Activated CD8-positive, alpha-beta memory T cell treated with anti-CD3 and anti-CD28 coated beads for 36 hours (primary cell): ENCODE data around the gene WDR7. TPM values are rescaled to one million over a fixed set of nuclear protein-coding genes. Genes with fewer than 3 reads are reported as not detected.

ENCODE experiments used
- CTCF ChIA-PET: fragments of 350-600 bp; sonication (Branson Sonifier 250); formaldehyde crosslinking; loops from one replicate; lab custom pipeline; 2021; ENCODE audit warnings: antibody characterized with exemption; lab: Charles Lee
- POLR2A ChIA-PET: fragments of 350-600 bp; sonication (Branson Sonifier 250); formaldehyde crosslinking; loops from one replicate; lab custom pipeline; 2021; ENCODE audit warnings: antibody characterized with exemption; lab: Charles Lee
- total RNA-seq, 2 experiments: library from RNA; stranded (reverse); gene quantifications; one replicate each; pipeline ENCODE4 v1.2.3, GENCODE V29; 2021

The WDR7 gene
- total RNA-seq, 2 experiments from 2014 or later, result 14.8 to 18.5 TPM

DNA sequence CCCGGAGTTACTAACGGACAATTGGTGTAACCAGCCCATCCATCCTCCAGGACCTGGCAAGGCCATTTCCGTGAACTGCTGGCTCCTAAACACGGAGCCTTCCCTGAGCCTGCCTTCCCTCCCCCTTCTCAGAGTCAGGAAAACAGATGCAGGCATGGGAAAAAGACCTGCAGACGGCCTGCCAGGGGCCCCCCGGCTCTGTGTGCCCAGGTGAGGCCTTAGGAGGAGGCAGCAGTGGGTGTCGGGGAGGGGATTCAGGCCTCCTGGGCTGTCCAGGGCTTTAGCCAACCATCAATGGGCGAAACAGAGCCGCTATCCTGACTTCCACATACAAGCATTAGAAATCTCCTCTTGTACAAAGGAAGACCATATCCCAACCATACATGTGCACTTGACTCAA is 427.5 kb downstream of the WDR7 start:
- POLR2A ChIA-PET, result no interaction called here
- CTCF ChIA-PET, result no interaction called here

DNA sequence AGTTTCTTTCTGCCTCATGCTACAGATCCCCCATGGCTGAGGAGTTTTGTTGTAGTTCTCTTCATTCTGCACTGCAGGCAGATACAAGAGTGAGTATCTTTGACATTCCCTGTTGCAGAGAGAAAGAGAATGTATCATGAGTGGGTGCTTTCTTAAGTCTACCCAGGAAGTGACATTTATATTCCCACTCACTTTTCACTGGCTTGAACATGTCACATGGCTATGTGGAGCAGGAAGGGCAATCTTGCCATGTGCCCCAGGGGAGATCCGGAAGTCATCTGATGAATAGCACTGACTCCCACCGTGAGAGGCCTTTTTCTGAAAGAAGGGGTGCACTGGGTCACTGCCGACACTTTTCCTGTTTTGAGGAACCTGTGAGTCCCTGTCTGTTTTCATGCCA is 429.3 kb downstream of the WDR7 start:
- ChIA-PET POLR2A (no interaction called here), CTCF (no interaction called here)

DNA sequence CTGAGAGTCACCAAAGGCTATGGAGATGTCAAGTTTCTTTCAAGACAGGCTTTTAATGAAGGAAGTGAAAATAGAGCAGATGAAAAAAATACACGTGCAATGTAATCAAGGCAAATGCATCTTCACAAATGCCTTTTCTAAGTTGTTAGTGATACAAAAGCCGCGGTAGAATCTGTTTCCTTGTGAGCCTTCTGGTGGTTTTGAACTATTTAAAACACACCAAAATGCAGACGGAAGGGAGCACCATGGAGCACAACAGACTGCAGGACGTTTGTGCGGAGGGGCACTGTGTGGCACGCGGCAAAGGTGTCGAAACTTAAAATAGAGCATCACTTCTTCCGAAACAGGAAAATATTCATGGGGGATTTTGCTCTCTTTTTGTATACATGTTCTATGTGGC is 430.7 kb downstream of the WDR7 start:
- ChIA-PET POLR2A (no interaction called here), CTCF (no interaction called here)

DNA sequence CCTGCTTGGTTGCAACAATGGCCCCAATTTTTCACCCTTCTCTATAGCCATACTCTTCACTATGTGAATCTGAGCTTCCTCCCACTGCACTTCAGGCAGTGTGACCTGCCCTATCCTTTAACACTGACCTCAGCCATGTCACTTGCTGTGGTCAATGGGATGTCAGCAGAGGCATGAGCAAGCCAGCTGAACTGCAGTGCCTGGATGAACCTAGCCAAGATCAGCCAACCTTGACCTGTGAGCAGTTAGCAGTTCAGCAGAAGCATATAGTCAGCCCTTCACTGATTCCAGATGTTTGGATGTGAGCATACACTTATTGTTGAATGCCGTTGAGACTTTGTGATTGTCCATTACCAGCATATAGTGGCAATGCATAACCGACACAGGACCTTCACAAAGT is 432.3 kb downstream of the WDR7 start:
- ChIA-PET POLR2A (no interaction called here), CTCF (no interaction called here)

DNA sequence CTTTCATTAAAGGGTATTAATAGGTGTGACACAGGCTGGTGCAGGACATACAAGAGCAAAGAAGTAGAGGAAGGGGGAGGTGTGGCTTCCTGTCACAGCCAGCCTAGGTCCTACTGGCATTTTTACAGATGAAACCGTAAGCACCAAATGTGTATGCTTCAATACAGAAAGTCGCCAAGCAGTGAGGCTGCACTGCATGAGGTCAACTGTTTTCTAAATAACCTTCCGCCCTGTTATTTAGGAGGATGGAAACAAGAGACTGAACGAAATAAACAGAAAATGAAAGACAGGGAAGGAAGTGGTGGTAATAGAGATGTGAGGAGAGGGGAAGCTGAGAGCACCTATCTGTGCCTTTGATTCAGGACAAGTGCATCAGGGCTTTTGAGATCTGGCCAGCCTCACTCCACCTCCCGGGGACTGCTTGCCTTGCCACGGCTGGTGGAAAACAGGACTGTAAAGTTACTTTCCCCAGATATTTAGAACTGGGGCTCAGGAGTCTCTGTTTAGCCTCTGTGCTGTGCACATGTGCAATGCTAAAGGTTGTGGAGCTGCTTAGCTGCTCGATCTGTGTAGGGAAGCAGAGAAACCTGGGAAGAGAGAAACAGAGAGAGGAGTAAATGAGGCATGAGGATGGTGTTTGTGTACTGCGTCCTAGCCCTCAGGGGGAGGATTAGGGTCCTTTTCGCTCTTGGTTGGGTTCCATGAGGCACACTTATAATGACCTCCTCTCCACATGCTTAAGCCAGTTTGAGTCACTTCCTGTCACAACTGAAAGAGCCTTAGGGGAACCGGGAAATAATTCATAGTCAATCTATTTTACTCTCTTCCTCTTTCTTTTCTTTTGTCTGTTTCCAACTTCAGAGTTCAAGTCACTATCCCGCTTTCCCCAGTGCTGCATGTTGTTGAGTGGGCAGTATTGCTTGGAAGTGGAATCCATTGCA is 433.4 kb downstream of the WDR7 start:
- POLR2A ChIA-PET, result no interaction called here
- CTCF ChIA-PET, result no interaction called here

DNA sequence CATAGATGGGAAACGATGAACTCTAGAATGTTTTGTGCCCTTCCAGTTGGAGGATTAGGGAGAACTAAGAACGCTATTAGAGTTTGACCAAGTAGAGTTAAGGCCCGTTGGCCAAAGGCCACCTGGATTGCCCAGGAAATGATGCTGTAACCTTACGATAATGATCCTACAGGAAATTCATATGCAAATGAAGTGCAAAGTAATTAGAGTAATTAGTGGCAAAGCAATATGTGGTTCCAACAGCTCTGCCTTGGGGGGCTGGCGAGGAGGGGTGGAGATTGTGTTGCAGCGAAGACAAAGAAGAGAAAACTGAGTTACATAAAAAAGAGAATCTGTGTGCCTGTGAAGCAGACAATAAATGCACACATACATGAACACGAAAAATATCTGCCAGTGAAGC is 434.2 kb downstream of the WDR7 start:
- CTCF ChIA-PET, result no interaction called here
- POLR2A ChIA-PET, result no interaction called here

DNA sequence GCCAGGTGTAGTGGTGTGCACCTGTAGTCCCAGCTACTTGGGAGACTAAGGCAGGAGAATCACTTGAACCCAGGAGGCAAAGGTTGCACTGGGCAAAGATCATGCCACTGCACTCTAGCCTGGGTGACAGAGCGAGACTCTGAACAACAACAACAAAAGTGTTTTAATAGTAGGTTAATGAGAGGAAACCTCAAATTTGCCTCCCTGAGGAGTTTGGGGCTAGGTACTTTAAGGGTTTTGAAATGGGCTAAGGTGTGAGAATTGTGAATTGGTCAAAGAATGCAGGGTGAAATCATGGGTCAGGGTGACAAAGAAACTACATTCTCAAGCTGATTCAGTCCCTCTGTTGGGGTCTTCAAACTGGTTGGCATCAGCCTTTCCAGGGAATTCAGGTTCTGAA is 435.0 kb downstream of the WDR7 start:
- ChIA-PET POLR2A (no interaction called here), CTCF (no interaction called here)

Other genes with a start within 250 kb of the WDR7 start
- gene TXNL1, start 12.8 kb upstream of the WDR7 start, total RNA-seq, result 10 to 100 TPM; 87.3 to 93.4 TPM